Stimulated activated CD4-positive, alpha-beta T cell treated with anti-CD3 and anti-CD28 coated beads, Interleukin-1b, Interleukin-23, amount 100 ng/mL, for 1 hour (primary cell): Measurements from ENCODE around the gene S100A7A.
A peak's percentile ranks its signal among the peaks of the same experiment; 100 is the strongest.
"Not testable (repeated sequence)": the region's sequence is repeated elsewhere in the genome, so short reads cannot be mapped to it uniquely, and the experiment has no call there.

Experiments
- DNase-seq, 2 donors: peaks; one replicate each; pipeline ENCODE4 v3.0.0-alpha.2; 2020; ENCODE audit warnings: low read depth in 2 of 2

The S100A7A gene

DNA sequence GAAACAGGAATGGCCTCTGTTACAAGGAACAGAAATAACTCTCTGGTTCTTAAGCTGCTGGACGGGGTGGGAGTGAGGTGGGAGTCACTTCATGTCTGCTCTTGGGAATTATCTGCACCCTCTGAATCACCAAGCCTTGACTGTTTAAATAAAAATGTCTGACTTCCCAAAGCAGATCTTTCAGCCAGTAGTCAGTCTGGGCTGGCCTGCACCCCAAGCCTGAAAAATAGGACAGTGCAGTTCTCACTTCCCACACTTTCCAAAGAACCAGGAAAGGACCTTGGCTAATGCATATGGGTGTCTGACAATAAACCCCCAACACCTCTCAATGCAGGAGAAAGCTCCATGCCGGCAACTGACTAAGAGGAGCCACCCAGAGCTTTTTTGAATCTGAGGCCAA, 43.3 kb downstream of the S100A7A start:
- DNase-seq: no peak

DNA sequence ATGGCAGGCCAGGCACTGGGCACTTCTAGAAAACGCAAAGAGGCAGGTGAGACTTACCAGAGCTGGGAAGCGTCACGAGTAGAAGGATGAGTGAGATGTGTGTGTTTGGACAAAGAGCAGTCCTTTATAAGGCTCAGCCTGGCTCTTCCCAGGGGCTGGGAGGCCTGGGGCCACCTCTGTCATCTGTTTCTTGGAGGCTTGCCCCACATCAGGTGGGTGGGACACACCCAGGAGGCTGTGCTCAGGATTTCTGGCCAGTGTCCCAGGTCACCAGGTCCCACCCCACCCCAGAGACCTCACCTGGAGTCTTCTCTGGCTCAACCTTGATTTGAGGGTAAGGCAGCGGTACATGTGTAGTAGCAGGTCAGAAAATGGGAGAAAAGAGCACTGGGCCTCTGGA, 44.2 kb downstream of the S100A7A start, which contains the start of gene S100A7:
Gene S100A7 (minus strand): TSS at position 101 of the 400 bp plus-strand sequence. CDS start 1,638 bp downstream, outside the sequence.
- no peak for DNase-seq

DNA sequence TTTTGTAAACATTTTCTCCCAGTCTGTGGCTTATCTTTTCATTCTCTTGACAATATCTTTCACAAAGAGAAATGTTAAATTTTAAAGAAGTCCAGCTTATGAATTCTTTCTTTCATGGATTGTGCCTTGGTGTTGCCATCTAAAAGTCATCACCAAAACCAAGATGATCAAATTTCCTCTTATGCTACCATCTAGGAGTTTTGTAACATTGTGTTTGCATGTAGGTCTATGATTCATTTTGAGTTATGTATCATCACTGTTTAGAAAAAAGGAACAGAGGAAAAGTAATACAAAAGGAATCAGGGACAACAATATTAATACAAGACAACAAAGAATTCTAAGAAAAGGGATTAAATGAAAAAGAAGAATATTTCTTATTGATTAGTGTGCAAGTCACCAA, 46.4 kb downstream of the S100A7A start:
- not testable (repeated sequence) for DNase-seq

GRCh38 chr1:153465811-153466636, 49.7 kb downstream of the S100A7A start:
- peak; percentile 14 to 51 for DNase-seq

- DNase-seq: no peak
Measured at GRCh38 chr1:153466908-153467307, 50.6 kb downstream of the S100A7A start.

DNA sequence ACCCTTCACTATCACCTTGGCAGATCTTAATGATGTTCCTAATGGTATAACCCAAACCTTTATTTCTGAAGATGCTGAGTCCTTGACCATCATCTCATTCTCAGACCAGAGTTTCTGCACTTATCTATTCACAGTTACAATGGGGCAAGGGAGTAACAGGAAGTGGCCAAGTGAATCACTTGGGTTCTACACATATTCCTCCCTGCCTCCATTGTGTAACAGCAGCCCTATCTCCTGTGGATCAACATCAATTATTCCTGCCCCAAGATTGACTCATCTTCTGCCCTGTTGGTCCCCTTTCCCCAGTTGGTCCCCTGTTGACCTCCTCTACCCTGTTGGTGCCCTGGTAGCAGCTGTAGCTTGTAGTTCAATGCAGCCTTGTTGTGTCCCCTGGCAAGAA, 54.4 kb downstream of the S100A7A start:
- DNase-seq: no peak
